WTC11 (cell line): Measurements from ENCODE around the gene SLC17A8. TPM values are rescaled to one million over a fixed set of nuclear protein-coding genes. Genes with fewer than 3 reads are reported as not detected.
A peak's percentile ranks its signal among the peaks of the same experiment; 100 is the strongest.
"Not testable (repeated sequence)": the region's sequence is repeated elsewhere in the genome, so short reads cannot be mapped to it uniquely, and the experiment has no call there.

ENCODE experiments used
- ATAC-seq: fragments of 200-7000 bp; cut with Tn5 transposase; 2 replicates; pipeline ENCODE4 v1.10.0; 2021; ENCODE audit warnings: mild to moderate bottlenecking, moderate library complexity
- Bru-seq: library from RNA; stranded (reverse); fragments of 400-500 nt; gene quantifications from one replicate; lab custom pipeline; 2021; lab: Mats Ljungman, UMichigan
- CTCF ChIA-PET: fragments of 300-600 bp; sonication (Branson Sonifier 250); formaldehyde crosslinking; loops from one replicate; lab custom pipeline; 2021; ENCODE audit warnings: antibody characterized with exemption; lab: Charles Lee
- POLR2A ChIA-PET: fragments of 350-600 bp; sonication (Branson Sonifier 250); formaldehyde crosslinking; loops from one replicate; lab custom pipeline; 2021; ENCODE audit warnings: antibody characterized with exemption; lab: Charles Lee
- DNase-seq: peaks from one replicate; pipeline ENCODE4 v3.0.0; 2021; ENCODE audit warnings: low spot score
- H3K27ac Mint-ChIP-seq: 2 replicates; pipeline ENCODE4 v1.8.0; 2021; ENCODE audit warnings: mixed read lengths
- H3K27me3 Mint-ChIP-seq: 2 replicates; pipeline ENCODE4 v1.8.0; 2021; ENCODE audit warnings: low read depth, mild to moderate bottlenecking, moderate library complexity, mixed read lengths
- H3K36me3 Mint-ChIP-seq: 2 replicates; pipeline ENCODE4 v1.8.0; 2021; ENCODE audit warnings: mixed read lengths
- H3K4me1 Mint-ChIP-seq: 2 replicates; pipeline ENCODE4 v1.8.0; 2022; ENCODE audit warnings: mixed read lengths
- H3K4me3 Mint-ChIP-seq: 2 replicates; pipeline ENCODE4 v1.8.0; 2021; ENCODE audit warnings: mild to moderate bottlenecking, moderate library complexity, mixed read lengths
- H3K9me3 Mint-ChIP-seq: 2 replicates; pipeline ENCODE4 v1.8.0; 2021; ENCODE audit warnings: mixed read lengths
- CREM ChIP-seq: sonication (generic); formaldehyde crosslinking; IDR thresholded peaks from 2 replicates; pipeline ENCODE4 v1.8.1; 2022; ENCODE audit warnings: mild to moderate bottlenecking, missing genetic modification reagents, moderate library complexity
- ETV6 ChIP-seq: sonication (generic); formaldehyde crosslinking; IDR thresholded peaks from 2 replicates; pipeline ENCODE4 v1.8.1; 2022; ENCODE audit warnings: mild to moderate bottlenecking, missing genetic modification reagents
- FOXP1 ChIP-seq: sonication (generic); formaldehyde crosslinking; IDR thresholded peaks from 2 replicates; pipeline ENCODE4 v1.8.0; 2022; ENCODE audit warnings: missing genetic modification reagents, mild to moderate bottlenecking, moderate library complexity, borderline replicate concordance
- HMGA2 ChIP-seq: fragments of 250-450 bp; sonication (Bioruptor Pico); IDR thresholded peaks from 2 replicates; pipeline ENCODE4 v1.4.0; 2021; ENCODE audit warnings: mild to moderate bottlenecking, moderate library complexity
- IRF1 ChIP-seq: sonication (generic); formaldehyde crosslinking; IDR thresholded peaks from 2 replicates; pipeline ENCODE4 v1.8.0; 2023; ENCODE audit warnings: missing genetic modification reagents
- JUN ChIP-seq: sonication (generic); formaldehyde crosslinking; IDR thresholded peaks from 2 replicates; pipeline ENCODE4 v1.8.0; 2023; ENCODE audit warnings: mild to moderate bottlenecking, missing genetic modification reagents
- PRDM15 ChIP-seq: sonication (generic); formaldehyde crosslinking; IDR thresholded peaks from 2 replicates; pipeline ENCODE4 v1.8.0; 2022; ENCODE audit warnings: missing genetic modification reagents
- PRRX2 ChIP-seq: fragments of 250-450 bp; sonication (Bioruptor Pico); IDR thresholded peaks from 2 replicates; pipeline ENCODE4 v1.8.0; 2021; ENCODE audit warnings: mild to moderate bottlenecking
- SP1 ChIP-seq: sonication (generic); formaldehyde crosslinking; conservative IDR thresholded peaks from 2 replicates; pipeline ENCODE4 v1.8.1; 2022; ENCODE audit warnings: missing genetic modification reagents
- STAT6 ChIP-seq: sonication (generic); formaldehyde crosslinking; conservative IDR thresholded peaks from 2 replicates; pipeline ENCODE4 v1.8.1; 2023; ENCODE audit warnings: mild to moderate bottlenecking, low read depth, missing genetic modification reagents, moderate library complexity
- USF1 ChIP-seq: sonication (generic); formaldehyde crosslinking; IDR thresholded peaks from 2 replicates; pipeline ENCODE4 v1.8.0; 2022; ENCODE audit warnings: mild to moderate bottlenecking, missing genetic modification reagents
- ZBTB43 ChIP-seq: sonication (generic); formaldehyde crosslinking; IDR thresholded peaks from 2 replicates; pipeline ENCODE4 v1.8.1; 2023; ENCODE audit warnings: mild to moderate bottlenecking, missing genetic modification reagents
- ZNF232 ChIP-seq: sonication (generic); formaldehyde crosslinking; IDR thresholded peaks from 2 replicates; pipeline ENCODE4 v1.8.0; 2022; ENCODE audit warnings: mild to moderate bottlenecking, missing genetic modification reagents
- ZSCAN18 ChIP-seq: fragments of 250-450 bp; sonication (Bioruptor Pico); IDR thresholded peaks from 2 replicates; pipeline ENCODE4 v2.1.2; 2022; ENCODE audit warnings: mild to moderate bottlenecking, moderate library complexity
- long read RNA-seq, 3 experiments: library from RNA in 1 of 3; library from capped mRNA in 1 of 3; library from polyadenylated mRNA in 1 of 3; unstranded in 2 of 3; stranded (forward) in 1 of 3; transcript quantifications; one replicate each; pipeline ENCODE4 v2.0.0, GENCODE V29; 2021
- total RNA-seq: library from RNA; stranded (reverse); gene quantifications from 3 replicates; pipeline ENCODE4 v1.2.3, GENCODE V29; 2021

Gene SLC17A8
- 0.05 to 0.26 TPM in 2 of 3 replicates, not detected in the other for total RNA-seq
- percentile 3 among the genes with signal in this experiment for Bru-seq, nascent RNA
- long read RNA-seq, experiment 1 = 0 reads
- long read RNA-seq, experiment 2 = 0 reads
- long read RNA-seq, experiment 3 = 0 reads

- peak; percentile 64 for DNase-seq
- Mint-ChIP-seq H3K4me1 (peaks cover 24% of the 10 kb centered on the region), H3K27ac (no peak within 1 kb of the TSS), H3K27me3 (no peaks in the 10 kb centered on the region; the same call in 1 of the 2 replicates), H3K36me3 (no peaks in the 10 kb centered on the region), H3K9me3 (peaks cover 3% of the 10 kb centered on the region; the same call in 1 of the 2 replicates), H3K4me3 (peak within 1 kb of the TSS; percentile 43)
- peak; percentile 98 for ATAC-seq
- TF ChIP-seq CREM (no peak), ZNF232 (no peak), JUN (CRISPR knock-in tag) (no peak), STAT6 (CRISPR knock-in tag) (no peak), PRRX2 (CRISPR knock-in tag) (no peak)
- CTCF ChIA-PET = interaction anchor here (0.6 to 7.4 kb wide), 7 partner anchors 9 to 316 kb away, joined by 3 to 104 read pairs (median 7); no protein-coding TSS in a partner anchor
- POLR2A ChIA-PET = interaction anchor here (1.1 kb wide), 1 partner anchor 151 kb away, joined by 3 read pairs; no protein-coding TSS in a partner anchor
Observed at GRCh38 chr12:100356644-100357223, at the start of gene SLC17A8. TSS of gene SLC17A8 (plus strand) at chr12:100357074. CDS start at chr12:100357392, 318 bp downstream.

- POLR2A ChIA-PET, H3K27me3 Mint-ChIP-seq, H3K27ac Mint-ChIP-seq, DNase-seq, H3K4me1 Mint-ChIP-seq, ATAC-seq, H3K4me3 Mint-ChIP-seq, CTCF ChIA-PET: not testable (repeated sequence)
- peaks cover 51% of the 10 kb centered on the region for H3K36me3 Mint-ChIP-seq
- H3K9me3 Mint-ChIP-seq = peaks cover 41% of the 10 kb centered on the region
Observed at GRCh38 chr12:100308138-100308537, 48.7 kb upstream of the SLC17A8 start.

- CTCF ChIA-PET = no interaction called here
- no peak for DNase-seq
- Mint-ChIP-seq H3K27ac (no peak overlapping the region), H3K4me1 (no peaks in the 10 kb centered on the region), H3K9me3 (peaks cover 20% of the 10 kb centered on the region), H3K4me3 (no peak overlapping the region), H3K36me3 (peaks cover 33% of the 10 kb centered on the region)
- no peak for TF ChIP-seq ZSCAN18 (CRISPR knock-in tag)
- TF ChIP-seq ETV6 (CRISPR knock-in tag) = no peak
- no peak for TF ChIP-seq IRF1 (CRISPR knock-in tag)
- TF ChIP-seq USF1 (CRISPR knock-in tag) = no peak
- no peak for TF ChIP-seq FOXP1 (CRISPR knock-in tag)
- TF ChIP-seq HMGA2 (CRISPR knock-in tag) = no peak
- TF ChIP-seq PRDM15 (CRISPR knock-in tag) = no peak
- no peak for TF ChIP-seq SP1 (CRISPR knock-in tag)
- TF ChIP-seq ZBTB43 (CRISPR knock-in tag) = no peak
- TF ChIP-seq, all 79 proteins: peak for 0
- no peaks in the 10 kb centered on the region for H3K27me3 Mint-ChIP-seq
- POLR2A ChIA-PET = no interaction called here
- ATAC-seq = no peak
Observed at GRCh38 chr12:100311317-100311716, 45.6 kb upstream of the SLC17A8 start.
